Measurements from ENCODE around the gene ANXA2R. TPM values are rescaled to one million over a fixed set of nuclear protein-coding genes. Genes with fewer than 3 reads are reported as not detected.

ANXA2R gene
- polyA plus RNA-seq, 1 of the 3 experiments (the other 2 are of a cell fraction): 1.9 TPM

DNA sequence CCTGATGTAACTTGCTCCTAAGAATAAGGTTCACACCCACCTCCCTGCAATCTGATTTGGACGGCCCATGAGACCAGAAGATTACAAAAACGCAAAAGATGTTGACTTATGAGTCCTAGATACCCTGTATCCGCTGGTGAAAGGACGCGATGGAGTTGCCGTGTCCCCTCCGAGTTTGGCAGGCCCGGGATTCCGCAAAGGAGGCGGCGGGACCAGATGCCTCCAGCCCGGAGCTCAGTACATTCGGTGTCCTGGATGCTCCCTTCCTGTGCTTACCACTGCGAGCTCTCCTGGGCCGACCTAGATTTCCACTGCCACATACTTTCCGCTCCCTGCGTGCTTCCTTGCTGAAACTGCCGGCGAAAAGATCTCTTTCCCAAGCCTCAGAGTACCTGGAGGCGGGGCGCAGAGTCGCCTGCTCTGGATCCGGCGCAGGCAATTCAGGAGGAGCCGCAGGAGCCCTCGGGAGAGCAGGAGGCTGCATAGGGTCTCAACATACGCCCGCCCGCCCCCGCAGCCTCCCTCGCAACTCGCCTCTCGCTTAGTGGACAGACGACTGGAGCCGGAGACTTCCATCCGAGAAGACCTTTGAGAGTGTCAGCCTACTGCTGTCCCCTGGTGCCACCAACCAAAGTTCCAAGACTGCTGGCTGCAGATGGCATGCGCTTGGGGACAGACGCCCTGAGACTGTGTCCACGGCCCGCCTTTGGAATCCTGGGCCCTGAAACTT is 39.8 kb downstream of the ANXA2R start:
- H3F3A ChIP-seq (replicated peaks; ENCODE audit: insufficient read depth): peaks cover 5% of the 10 kb centered on the region
- no peaks in the 10 kb centered on the region for H3K36me3 ChIP-seq (replicated peaks in 1 of 2; ENCODE audit: control insufficient read depth in 1 of 2, insufficient read depth in 2 of 2, low read length in 1 of 2)
- peak overlapping the region; percentile 75 for H3K4me2 ChIP-seq
- H3K27ac ChIP-seq (ENCODE audit: low read depth in 2 of 2, low read length in 1 of 2): peak overlapping the region; percentile 2 to 28; a peak in 3 of 4 replicates
- 3% methylated on average over 19 of the region's 40 CpGs for WGBS (ENCODE audit: low lambda C conversion rate)
- ChIA-PET POLR2A (no interaction called here), CTCF (no interaction called here)
- H4K20me1 ChIP-seq (ENCODE audit: insufficient read depth): no peaks in the 10 kb centered on the region
- no peak for DNase-seq
- H3K4me1 ChIP-seq (ENCODE audit: control insufficient read depth in 1 of 2, insufficient read depth in 2 of 2, low read depth in 1 of 2, low read length in 1 of 2): no peaks in the 10 kb centered on the region; a peak in 1 of 4 replicates
- H3K79me2 ChIP-seq (ENCODE audit: insufficient read depth): no peaks in the 10 kb centered on the region
- peak overlapping the region; percentile 82 for H2AFZ ChIP-seq (ENCODE audit: low read depth)
- H3K4me3 ChIP-seq (ENCODE audit: low read depth in 2 of 2, low read length in 1 of 2): peak overlapping the region; percentile 33 to 58; a peak in 3 of 4 replicates
- H3K27me3 ChIP-seq (ENCODE audit: insufficient read depth): peaks cover 40% of the 10 kb centered on the region; the same call in 1 of the 2 replicates
- TF ChIP-seq GABPA (IDR thresholded peaks at IDR 0.05; ENCODE audit: low read depth) (no peak), FOSL2 (IDR thresholded peaks at IDR 0.05; ENCODE audit: borderline replicate concordance, low read depth) (no peak), NFIC (IDR thresholded peaks at IDR 0.05; ENCODE audit: borderline replicate concordance) (no peak), EP300 (IDR thresholded peaks at IDR 0.05; ENCODE audit: borderline replicate concordance in 1 of 2, low read depth in 1 of 2, low read length in 1 of 2) (no peak), RAD21 (IDR thresholded peaks at IDR 0.05; ENCODE audit: low read length) (no peak), TEAD4 (IDR thresholded peaks at IDR 0.05; ENCODE audit: borderline replicate concordance, insufficient read depth) (no peak), NRF1 (IDR thresholded peaks at IDR 0.05; ENCODE audit: low read depth, low read length) (no peak), CHD2 (IDR thresholded peaks at IDR 0.05; ENCODE audit: low read length, partially characterized antibody) (no peak), SIN3A (IDR thresholded peaks at IDR 0.05; ENCODE audit: borderline replicate concordance, low read depth, low read length) (no peak), RFX5 (IDR thresholded peaks at IDR 0.05; ENCODE audit: low read length) (no peak), FOXM1 (IDR thresholded peaks at IDR 0.05; ENCODE audit: low read depth) (no peak)
- TF ChIP-seq, protein P1, sequence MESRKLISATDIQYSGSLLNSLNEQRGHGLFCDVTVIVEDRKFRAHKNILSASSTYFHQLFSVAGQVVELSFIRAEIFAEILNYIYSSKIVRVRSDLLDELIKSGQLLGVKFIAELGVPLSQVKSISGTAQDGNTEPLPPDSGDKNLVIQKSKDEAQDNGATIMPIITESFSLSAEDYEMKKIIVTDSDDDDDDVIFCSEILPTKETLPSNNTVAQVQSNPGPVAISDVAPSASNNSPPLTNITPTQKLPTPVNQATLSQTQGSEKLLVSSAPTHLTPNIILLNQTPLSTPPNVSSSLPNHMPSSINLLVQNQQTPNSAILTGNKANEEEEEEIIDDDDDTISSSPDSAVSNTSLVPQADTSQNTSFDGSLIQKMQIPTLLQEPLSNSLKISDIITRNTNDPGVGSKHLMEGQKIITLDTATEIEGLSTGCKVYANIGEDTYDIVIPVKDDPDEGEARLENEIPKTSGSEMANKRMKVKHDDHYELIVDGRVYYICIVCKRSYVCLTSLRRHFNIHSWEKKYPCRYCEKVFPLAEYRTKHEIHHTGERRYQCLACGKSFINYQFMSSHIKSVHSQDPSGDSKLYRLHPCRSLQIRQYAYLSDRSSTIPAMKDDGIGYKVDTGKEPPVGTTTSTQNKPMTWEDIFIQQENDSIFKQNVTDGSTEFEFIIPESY (IDR thresholded peaks at IDR 0.05; ENCODE audit: borderline replicate concordance, low read depth): no peak
- TF ChIP-seq, protein P2, sequence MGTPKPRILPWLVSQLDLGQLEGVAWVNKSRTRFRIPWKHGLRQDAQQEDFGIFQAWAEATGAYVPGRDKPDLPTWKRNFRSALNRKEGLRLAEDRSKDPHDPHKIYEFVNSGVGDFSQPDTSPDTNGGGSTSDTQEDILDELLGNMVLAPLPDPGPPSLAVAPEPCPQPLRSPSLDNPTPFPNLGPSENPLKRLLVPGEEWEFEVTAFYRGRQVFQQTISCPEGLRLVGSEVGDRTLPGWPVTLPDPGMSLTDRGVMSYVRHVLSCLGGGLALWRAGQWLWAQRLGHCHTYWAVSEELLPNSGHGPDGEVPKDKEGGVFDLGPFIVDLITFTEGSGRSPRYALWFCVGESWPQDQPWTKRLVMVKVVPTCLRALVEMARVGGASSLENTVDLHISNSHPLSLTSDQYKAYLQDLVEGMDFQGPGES (IDR thresholded peaks at IDR 0.05; ENCODE audit: low read depth, low read length): no peak
- TF ChIP-seq, protein P3, sequence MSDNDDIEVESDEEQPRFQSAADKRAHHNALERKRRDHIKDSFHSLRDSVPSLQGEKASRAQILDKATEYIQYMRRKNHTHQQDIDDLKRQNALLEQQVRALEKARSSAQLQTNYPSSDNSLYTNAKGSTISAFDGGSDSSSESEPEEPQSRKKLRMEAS (IDR thresholded peaks at IDR 0.05; ENCODE audit: low read depth): no peak
- TF ChIP-seq, protein P4, sequence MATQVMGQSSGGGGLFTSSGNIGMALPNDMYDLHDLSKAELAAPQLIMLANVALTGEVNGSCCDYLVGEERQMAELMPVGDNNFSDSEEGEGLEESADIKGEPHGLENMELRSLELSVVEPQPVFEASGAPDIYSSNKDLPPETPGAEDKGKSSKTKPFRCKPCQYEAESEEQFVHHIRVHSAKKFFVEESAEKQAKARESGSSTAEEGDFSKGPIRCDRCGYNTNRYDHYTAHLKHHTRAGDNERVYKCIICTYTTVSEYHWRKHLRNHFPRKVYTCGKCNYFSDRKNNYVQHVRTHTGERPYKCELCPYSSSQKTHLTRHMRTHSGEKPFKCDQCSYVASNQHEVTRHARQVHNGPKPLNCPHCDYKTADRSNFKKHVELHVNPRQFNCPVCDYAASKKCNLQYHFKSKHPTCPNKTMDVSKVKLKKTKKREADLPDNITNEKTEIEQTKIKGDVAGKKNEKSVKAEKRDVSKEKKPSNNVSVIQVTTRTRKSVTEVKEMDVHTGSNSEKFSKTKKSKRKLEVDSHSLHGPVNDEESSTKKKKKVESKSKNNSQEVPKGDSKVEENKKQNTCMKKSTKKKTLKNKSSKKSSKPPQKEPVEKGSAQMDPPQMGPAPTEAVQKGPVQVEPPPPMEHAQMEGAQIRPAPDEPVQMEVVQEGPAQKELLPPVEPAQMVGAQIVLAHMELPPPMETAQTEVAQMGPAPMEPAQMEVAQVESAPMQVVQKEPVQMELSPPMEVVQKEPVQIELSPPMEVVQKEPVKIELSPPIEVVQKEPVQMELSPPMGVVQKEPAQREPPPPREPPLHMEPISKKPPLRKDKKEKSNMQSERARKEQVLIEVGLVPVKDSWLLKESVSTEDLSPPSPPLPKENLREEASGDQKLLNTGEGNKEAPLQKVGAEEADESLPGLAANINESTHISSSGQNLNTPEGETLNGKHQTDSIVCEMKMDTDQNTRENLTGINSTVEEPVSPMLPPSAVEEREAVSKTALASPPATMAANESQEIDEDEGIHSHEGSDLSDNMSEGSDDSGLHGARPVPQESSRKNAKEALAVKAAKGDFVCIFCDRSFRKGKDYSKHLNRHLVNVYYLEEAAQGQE (IDR thresholded peaks at IDR 0.05; ENCODE audit: low read depth, low read length): no peak
- no peaks in the 10 kb centered on the region for H3K9me2 ChIP-seq
- no peaks in the 10 kb centered on the region for H3K9me3 ChIP-seq
- no peak overlapping the region; the same call in 1 of the 2 replicates for H3K9ac ChIP-seq
